Activated T-cell treated with anti-CD3 and anti-CD28 coated beads for 24 hours (primary cell): ENCODE results near the gene SLC2A4.
A peak's percentile ranks its signal among the peaks of the same experiment; 100 is the strongest.
"Not testable (repeated sequence)": the region's sequence is repeated elsewhere in the genome, so short reads cannot be mapped to it uniquely, and the experiment has no call there.

Experiments
- DNase-seq: peaks from one replicate; pipeline ENCODE4 v3.0.0-alpha.2; 2020; ENCODE audit warnings: low read depth

SLC2A4 gene

GRCh38 chr17:7281074-7281952 is at the start of gene SLC2A4:
Gene SLC2A4, plus strand, starts transcription at chr17:7281718. Its CDS starts 217 bp downstream, at chr17:7281935.
- DNase-seq, result peak; percentile 89

GRCh38 chr17:7232114-7232513 is 49.4 kb upstream of the SLC2A4 start:
- DNase-seq, result no peak

- DNase-seq, result no peak
Observed at GRCh38 chr17:7233701-7234082, 47.8 kb upstream of the SLC2A4 start.

- peak; percentile 91 for DNase-seq
Observed at GRCh38 chr17:7234083-7234951, 47.2 kb upstream of the SLC2A4 start, which contains the start of gene DVL2. Gene DVL2, minus strand, starts transcription at chr17:7234517. Its CDS starts 255 bp downstream, at chr17:7234262.

GRCh38 chr17:7235693-7236665 is 45.5 kb upstream of the SLC2A4 start:
- DNase-seq, result no peak

GRCh38 chr17:7236808-7237207 is 44.7 kb upstream of the SLC2A4 start:
- no peak for DNase-seq

- DNase-seq, result no peak
Observed at GRCh38 chr17:7237266-7237760, 44.2 kb upstream of the SLC2A4 start.

GRCh38 chr17:7237761-7238419 is 43.6 kb upstream of the SLC2A4 start:
- DNase-seq, result peak; percentile 81

GRCh38 chr17:7238420-7239090 is 43.0 kb upstream of the SLC2A4 start:
- no peak for DNase-seq

- peak; percentile 96 for DNase-seq
Observed at GRCh38 chr17:7239091-7240027, 42.2 kb upstream of the SLC2A4 start, which contains the start of gene PHF23. Gene PHF23, minus strand, starts transcription at chr17:7239457. Its CDS starts 178 bp downstream, at chr17:7239279.

- no peak for DNase-seq
Observed at GRCh38 chr17:7240375-7240774, 41.1 kb upstream of the SLC2A4 start.

- no peak for DNase-seq
Observed at GRCh38 chr17:7241090-7241733, 40.3 kb upstream of the SLC2A4 start.

GRCh38 chr17:7241783-7242716 is 39.5 kb upstream of the SLC2A4 start, which contains the start of gene GABARAP:
Gene GABARAP, minus strand, starts transcription at chr17:7242449. Its CDS starts 119 bp downstream, at chr17:7242330.
- DNase-seq, result peak; percentile 90

- peak; percentile 85 for DNase-seq
Observed at GRCh38 chr17:7242717-7243452, 38.6 kb upstream of the SLC2A4 start.

GRCh38 chr17:7243453-7243729 is 38.1 kb upstream of the SLC2A4 start:
- DNase-seq, result no peak

- not testable (repeated sequence) for DNase-seq
Observed at GRCh38 chr17:7243838-7244237, 37.7 kb upstream of the SLC2A4 start.

GRCh38 chr17:7246779-7247178 is 34.7 kb upstream of the SLC2A4 start:
- DNase-seq, result no peak
